OCI-LY7 (cell line): ENCODE results near the gene CDH16.

Experiments
- EZH2phosphoT487 ChIP-seq: fragments of 200-600 bp; sonication (generic); IDR thresholded peaks from 2 replicates; pipeline ENCODE4 v1.6.1; 2018; ENCODE audit warnings: low read depth, borderline replicate concordance, mild to moderate bottlenecking, mixed run types, antibody characterized with exemption, low read length, moderate library complexity, mixed read lengths
- TF ChIP-seq, protein P1 (sequence below): fragments of 200-600 bp; sonication (generic); conservative IDR thresholded peaks from 2 replicates; pipeline ENCODE4 v1.5.1; 2014; ENCODE audit warnings: mild to moderate bottlenecking, antibody characterized with exemption, low read length, moderate library complexity, mixed read lengths

DNA sequence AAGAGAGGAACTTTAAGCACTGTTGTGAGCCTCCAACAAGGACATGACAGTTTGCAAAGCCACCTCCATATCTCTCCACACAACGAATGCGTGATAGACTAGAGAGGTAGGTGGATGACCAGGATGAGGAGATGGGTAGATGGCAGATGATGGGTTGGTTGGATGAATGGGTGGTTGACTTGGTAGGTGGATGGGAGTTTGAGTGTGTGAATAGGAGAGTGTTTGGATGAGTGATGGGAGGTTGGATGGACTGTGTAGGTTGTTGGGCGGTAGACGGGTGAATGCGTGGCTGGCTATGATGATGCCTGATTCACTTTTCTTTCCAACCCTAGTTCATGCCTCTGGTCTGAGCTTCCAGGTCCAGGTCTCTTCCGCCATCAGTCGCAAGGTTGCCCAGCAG, 4.1 kb downstream of the CDH16 start:
- TF ChIP-seq, protein P1, sequence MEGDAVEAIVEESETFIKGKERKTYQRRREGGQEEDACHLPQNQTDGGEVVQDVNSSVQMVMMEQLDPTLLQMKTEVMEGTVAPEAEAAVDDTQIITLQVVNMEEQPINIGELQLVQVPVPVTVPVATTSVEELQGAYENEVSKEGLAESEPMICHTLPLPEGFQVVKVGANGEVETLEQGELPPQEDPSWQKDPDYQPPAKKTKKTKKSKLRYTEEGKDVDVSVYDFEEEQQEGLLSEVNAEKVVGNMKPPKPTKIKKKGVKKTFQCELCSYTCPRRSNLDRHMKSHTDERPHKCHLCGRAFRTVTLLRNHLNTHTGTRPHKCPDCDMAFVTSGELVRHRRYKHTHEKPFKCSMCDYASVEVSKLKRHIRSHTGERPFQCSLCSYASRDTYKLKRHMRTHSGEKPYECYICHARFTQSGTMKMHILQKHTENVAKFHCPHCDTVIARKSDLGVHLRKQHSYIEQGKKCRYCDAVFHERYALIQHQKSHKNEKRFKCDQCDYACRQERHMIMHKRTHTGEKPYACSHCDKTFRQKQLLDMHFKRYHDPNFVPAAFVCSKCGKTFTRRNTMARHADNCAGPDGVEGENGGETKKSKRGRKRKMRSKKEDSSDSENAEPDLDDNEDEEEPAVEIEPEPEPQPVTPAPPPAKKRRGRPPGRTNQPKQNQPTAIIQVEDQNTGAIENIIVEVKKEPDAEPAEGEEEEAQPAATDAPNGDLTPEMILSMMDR = no peak
- TF ChIP-seq EZH2phosphoT487 = no peak
